ENCODE results near the gene EDIL3.

GRCh38 chr5:84242286-84242685 is 142.4 kb downstream of the EDIL3 start:
- no peak for TF ChIP-seq POLR2AphosphoS5 (IDR thresholded peaks at IDR 0.05)
- TF ChIP-seq CTCF (IDR thresholded peaks at IDR 0.05) = no peak

Data from prostate gland (tissue), 2 donors.